SK-N-SH treated with all-trans-retinoic acid at 6 μM for 48 hours (cell line): ENCODE measurements around the gene SCAP.

Source experiments
- ATAC-seq: fragments of 200-7000 bp; cut with Tn5 transposase; 3 replicates; pipeline ENCODE4 v1.9.1; 2020; ENCODE audit warnings: mild to moderate bottlenecking, moderate library complexity
- ARNTL ChIP-seq: fragments of 450-650 bp; formaldehyde crosslinking; IDR thresholded peaks from 2 replicates; pipeline ENCODE4 v1.5.0; 2020; ENCODE audit warnings: low read depth, mild to moderate bottlenecking, moderate library complexity, borderline replicate concordance
- BACH2 ChIP-seq: fragments of 250-450 bp; sonication (Bioruptor Pico); IDR thresholded peaks from 2 replicates; pipeline ENCODE4 v1.9.0; 2021; ENCODE audit warnings: mild to moderate bottlenecking, borderline replicate concordance
- CSDC2 ChIP-seq: fragments of 250-450 bp; sonication (Bioruptor Pico); IDR thresholded peaks from 2 replicates; pipeline ENCODE4 v1.5.0; 2020; ENCODE audit warnings: mild to moderate bottlenecking, moderate library complexity
- ESRRG ChIP-seq: fragments of 250-450 bp; sonication (Bioruptor Pico); IDR thresholded peaks from 2 replicates; pipeline ENCODE4 v1.6.1; 2021; ENCODE audit warnings: mild to moderate bottlenecking
- GLIS3 ChIP-seq: fragments of 250-450 bp; sonication (Bioruptor Pico); IDR thresholded peaks from 2 replicates; pipeline ENCODE4 v1.5.0; 2020; ENCODE audit warnings: mild to moderate bottlenecking, moderate library complexity
- ISL1 ChIP-seq: fragments of 250-450 bp; sonication (Bioruptor Pico); IDR thresholded peaks from 2 replicates; pipeline ENCODE4 v2.1.2; 2022; ENCODE audit warnings: mild to moderate bottlenecking, moderate library complexity
- POU6F1 ChIP-seq: fragments of 250-450 bp; sonication (Bioruptor Pico); IDR thresholded peaks from 2 replicates; pipeline ENCODE4 v1.8.0; 2021; ENCODE audit warnings: low read depth, mild to moderate bottlenecking, moderate library complexity, borderline replicate concordance
- RARB ChIP-seq: fragments of 250-450 bp; sonication (Bioruptor Pico); IDR thresholded peaks from 2 replicates; pipeline ENCODE4 v1.8.0; 2021; ENCODE audit warnings: mild to moderate bottlenecking, moderate library complexity
- SNAI2 ChIP-seq: fragments of 250-450 bp; sonication (Bioruptor Pico); IDR thresholded peaks from 2 replicates; pipeline ENCODE4 v1.5.0; 2020; ENCODE audit warnings: mild to moderate bottlenecking, moderate library complexity
- TCF4 ChIP-seq: fragments of 250-450 bp; sonication (Bioruptor Pico); IDR thresholded peaks from 2 replicates; pipeline ENCODE4 v1.8.0; 2021; ENCODE audit warnings: mild to moderate bottlenecking, moderate library complexity, borderline replicate concordance
- TOX ChIP-seq: fragments of 250-450 bp; sonication (Bioruptor Pico); IDR thresholded peaks from 2 replicates; pipeline ENCODE4 v1.8.0; 2021; ENCODE audit warnings: mild to moderate bottlenecking, moderate library complexity, borderline replicate concordance
- ZC3H10 ChIP-seq: fragments of 250-450 bp; sonication (Bioruptor Pico); IDR thresholded peaks from 2 replicates; pipeline ENCODE4 v1.5.1; 2021; ENCODE audit warnings: mild to moderate bottlenecking, moderate library complexity
- ZFP3 ChIP-seq: fragments of 250-450 bp; sonication (Bioruptor Pico); IDR thresholded peaks from 2 replicates; pipeline ENCODE4 v1.5.0; 2020; ENCODE audit warnings: mild to moderate bottlenecking, moderate library complexity
- ZFP30 ChIP-seq: fragments of 450-650 bp; formaldehyde crosslinking; IDR thresholded peaks from 2 replicates; pipeline ENCODE4 v1.5.0; 2022; ENCODE audit warnings: mild to moderate bottlenecking, moderate library complexity
- ZNF565 ChIP-seq: fragments of 450-650 bp; formaldehyde crosslinking; conservative IDR thresholded peaks from 2 replicates; pipeline ENCODE4 v1.5.0; 2020; ENCODE audit warnings: low read depth, mild to moderate bottlenecking, moderate library complexity
- ZNF70 ChIP-seq: fragments of 450-650 bp; formaldehyde crosslinking; IDR thresholded peaks from 2 replicates; pipeline ENCODE4 v1.5.0; 2020; ENCODE audit warnings: mild to moderate bottlenecking, moderate library complexity
- ZNF8 ChIP-seq: fragments of 450-650 bp; formaldehyde crosslinking; IDR thresholded peaks from 2 replicates; pipeline ENCODE4 v1.5.0; 2020; ENCODE audit warnings: mild to moderate bottlenecking, moderate library complexity
- TF ChIP-seq, protein P1 (sequence below): fragments of 250-450 bp; sonication (Bioruptor Pico); IDR thresholded peaks from 2 replicates; pipeline ENCODE4 v1.5.1; 2021; ENCODE audit warnings: mild to moderate bottlenecking, moderate library complexity
- TF ChIP-seq, protein P2 (sequence below): fragments of 250-450 bp; sonication (Bioruptor Pico); IDR thresholded peaks from 2 replicates; pipeline ENCODE4 v1.8.0; 2020; ENCODE audit warnings: mild to moderate bottlenecking, moderate library complexity, borderline replicate concordance
- TF ChIP-seq, protein P3 (sequence below): fragments of 250-450 bp; sonication (Bioruptor Pico); IDR thresholded peaks from 2 replicates; pipeline ENCODE4 v1.5.1; 2020; ENCODE audit warnings: low read depth, mild to moderate bottlenecking, moderate library complexity

SCAP gene

DNA sequence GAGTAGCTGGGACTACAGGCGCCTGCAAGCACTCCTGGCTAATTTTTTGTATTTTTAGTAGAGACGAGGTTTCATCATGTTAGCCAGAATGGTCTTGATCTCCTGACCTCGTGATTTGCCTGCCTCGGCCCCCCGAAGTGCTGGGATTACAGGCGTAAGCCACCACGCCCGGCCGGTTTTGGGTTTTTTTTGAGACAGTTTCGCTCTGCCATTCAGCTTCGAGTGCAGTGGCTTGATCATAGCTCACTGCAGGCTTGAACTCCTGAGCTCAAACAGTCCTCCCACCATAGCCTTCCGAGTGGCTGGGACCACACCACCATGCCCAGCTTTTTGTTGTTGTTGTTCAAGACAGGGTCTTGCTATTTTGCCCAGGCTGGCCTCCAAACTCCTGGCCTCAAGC is 16.0 kb upstream of the SCAP start (continued):
- TF ChIP-seq, protein P1, sequence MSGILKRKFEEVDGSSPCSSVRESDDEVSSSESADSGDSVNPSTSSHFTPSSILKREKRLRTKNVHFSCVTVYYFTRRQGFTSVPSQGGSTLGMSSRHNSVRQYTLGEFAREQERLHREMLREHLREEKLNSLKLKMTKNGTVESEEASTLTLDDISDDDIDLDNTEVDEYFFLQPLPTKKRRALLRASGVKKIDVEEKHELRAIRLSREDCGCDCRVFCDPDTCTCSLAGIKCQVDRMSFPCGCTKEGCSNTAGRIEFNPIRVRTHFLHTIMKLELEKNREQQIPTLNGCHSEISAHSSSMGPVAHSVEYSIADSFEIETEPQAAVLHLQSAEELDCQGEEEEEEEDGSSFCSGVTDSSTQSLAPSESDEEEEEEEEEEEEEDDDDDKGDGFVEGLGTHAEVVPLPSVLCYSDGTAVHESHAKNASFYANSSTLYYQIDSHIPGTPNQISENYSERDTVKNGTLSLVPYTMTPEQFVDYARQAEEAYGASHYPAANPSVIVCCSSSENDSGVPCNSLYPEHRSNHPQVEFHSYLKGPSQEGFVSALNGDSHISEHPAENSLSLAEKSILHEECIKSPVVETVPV, result no peak
- TF ChIP-seq BACH2 (CRISPR knock-in tag) (no peak), TCF4 (CRISPR knock-in tag) (no peak), POU6F1 (CRISPR knock-in tag) (no peak)

DNA sequence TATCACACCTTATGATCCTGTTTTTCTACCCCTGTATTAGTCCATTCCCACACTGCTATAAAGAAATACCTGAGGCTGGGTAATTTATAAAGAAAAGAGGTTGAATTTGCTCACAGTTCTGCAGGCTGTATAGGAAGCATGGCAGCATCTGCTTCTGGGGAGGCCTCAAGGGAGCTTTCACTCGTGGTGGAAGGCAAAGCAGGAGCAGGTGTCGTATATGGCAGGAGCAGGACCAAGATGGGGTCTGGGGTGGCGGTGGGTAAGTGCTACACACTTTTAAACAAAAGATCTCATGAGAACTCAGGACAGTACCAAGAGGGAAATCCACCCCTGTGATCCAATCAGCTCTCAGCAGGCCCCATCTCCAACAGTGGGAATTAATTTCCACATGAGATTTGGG is 15.4 kb upstream of the SCAP start:
- TF ChIP-seq ZFP3 (CRISPR knock-in tag) (no peak), SNAI2 (CRISPR knock-in tag) (no peak), ZFP30 (CRISPR knock-in tag) (no peak), CSDC2 (CRISPR knock-in tag) (no peak), BACH2 (CRISPR knock-in tag) (no peak), ZNF565 (CRISPR knock-in tag) (no peak), ZNF8 (CRISPR knock-in tag) (no peak), ZNF70 (CRISPR knock-in tag) (no peak), ZC3H10 (CRISPR knock-in tag) (no peak), TCF4 (CRISPR knock-in tag) (no peak), GLIS3 (CRISPR knock-in tag) (no peak), ESRRG (no peak), TOX (CRISPR knock-in tag) (no peak)
- TF ChIP-seq, protein P2, sequence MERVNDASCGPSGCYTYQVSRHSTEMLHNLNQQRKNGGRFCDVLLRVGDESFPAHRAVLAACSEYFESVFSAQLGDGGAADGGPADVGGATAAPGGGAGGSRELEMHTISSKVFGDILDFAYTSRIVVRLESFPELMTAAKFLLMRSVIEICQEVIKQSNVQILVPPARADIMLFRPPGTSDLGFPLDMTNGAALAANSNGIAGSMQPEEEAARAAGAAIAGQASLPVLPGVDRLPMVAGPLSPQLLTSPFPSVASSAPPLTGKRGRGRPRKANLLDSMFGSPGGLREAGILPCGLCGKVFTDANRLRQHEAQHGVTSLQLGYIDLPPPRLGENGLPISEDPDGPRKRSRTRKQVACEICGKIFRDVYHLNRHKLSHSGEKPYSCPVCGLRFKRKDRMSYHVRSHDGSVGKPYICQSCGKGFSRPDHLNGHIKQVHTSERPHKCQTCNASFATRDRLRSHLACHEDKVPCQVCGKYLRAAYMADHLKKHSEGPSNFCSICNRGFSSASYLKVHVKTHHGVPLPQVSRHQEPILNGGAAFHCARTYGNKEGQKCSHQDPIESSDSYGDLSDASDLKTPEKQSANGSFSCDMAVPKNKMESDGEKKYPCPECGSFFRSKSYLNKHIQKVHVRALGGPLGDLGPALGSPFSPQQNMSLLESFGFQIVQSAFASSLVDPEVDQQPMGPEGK, result no peak
- TF ChIP-seq, protein P3, sequence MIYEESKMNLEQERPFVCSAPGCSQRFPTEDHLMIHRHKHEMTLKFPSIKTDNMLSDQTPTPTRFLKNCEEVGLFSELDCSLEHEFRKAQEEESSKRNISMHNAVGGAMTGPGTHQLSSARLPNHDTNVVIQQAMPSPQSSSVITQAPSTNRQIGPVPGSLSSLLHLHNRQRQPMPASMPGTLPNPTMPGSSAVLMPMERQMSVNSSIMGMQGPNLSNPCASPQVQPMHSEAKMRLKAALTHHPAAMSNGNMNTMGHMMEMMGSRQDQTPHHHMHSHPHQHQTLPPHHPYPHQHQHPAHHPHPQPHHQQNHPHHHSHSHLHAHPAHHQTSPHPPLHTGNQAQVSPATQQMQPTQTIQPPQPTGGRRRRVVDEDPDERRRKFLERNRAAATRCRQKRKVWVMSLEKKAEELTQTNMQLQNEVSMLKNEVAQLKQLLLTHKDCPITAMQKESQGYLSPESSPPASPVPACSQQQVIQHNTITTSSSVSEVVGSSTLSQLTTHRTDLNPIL (CRISPR knock-in tag), result no peak
- TF ChIP-seq, protein P1, result no peak
- ATAC-seq, result no peak

- TF ChIP-seq ZC3H10 (CRISPR knock-in tag), result no peak
- no peak for TF ChIP-seq ZNF565 (CRISPR knock-in tag)
- no peak for TF ChIP-seq CSDC2 (CRISPR knock-in tag)
- no peak for TF ChIP-seq ISL1
- no peak for TF ChIP-seq TOX (CRISPR knock-in tag)
- TF ChIP-seq, protein P1, result no peak
- no peak for TF ChIP-seq ZNF8 (CRISPR knock-in tag)
- no peak for TF ChIP-seq ZFP3 (CRISPR knock-in tag)
- TF ChIP-seq ARNTL, result no peak
- no peak for TF ChIP-seq BACH2 (CRISPR knock-in tag)
- no peak for TF ChIP-seq RARB
- TF ChIP-seq POU6F1 (CRISPR knock-in tag), result no peak
- TF ChIP-seq ZNF70 (CRISPR knock-in tag), result no peak
- no peak for TF ChIP-seq ESRRG
- no peak for ATAC-seq
Measured at GRCh38 chr3:47487265-47487664, 11.5 kb upstream of the SCAP start.
